Activated T-cell treated with anti-CD3 and anti-CD28 coated beads, Interleukin-2, amount 50 U/mL, for 72 hours (primary cell): Measurements from ENCODE around the gene MMP1. TPM values are rescaled to one million over a fixed set of nuclear protein-coding genes. Genes with fewer than 3 reads are reported as not detected.
A peak's percentile ranks its signal among the peaks of the same experiment; 100 is the strongest.

Source experiments
- ATAC-seq, 2 donors: fragments of 150-1000 bp; cut with Tn5 transposase; replicated peaks in 1 of 2; 2 replicates each; pipeline ENCODE4 v1.10.0; 2021; ENCODE audit warnings: moderate library complexity in 2 of 2, mild to moderate bottlenecking in 1 of 2
- DNase-seq, 2 donors: peaks; one replicate each; pipeline ENCODE4 v3.0.0; 2021 to 2022; ENCODE audit warnings: mixed read lengths in 1 of 2
- H3K27ac Mint-ChIP-seq: one replicate; pipeline ENCODE4 v1.8.0; 2022; ENCODE audit warnings: mild to moderate bottlenecking, moderate library complexity, mixed read lengths
- H3K27me3 Mint-ChIP-seq: one replicate; pipeline ENCODE4 v1.8.0; 2022; ENCODE audit warnings: low read depth, mixed read lengths
- H3K36me3 Mint-ChIP-seq, 2 donors: one replicate each; pipeline ENCODE4 v1.8.0; 2022; ENCODE audit warnings: mixed read lengths in 2 of 2, mild to moderate bottlenecking in 1 of 2; ENCODE audit not compliant: insufficient read depth in 2 of 2
- H3K4me1 Mint-ChIP-seq: one replicate; pipeline ENCODE4 v1.8.0; 2022; ENCODE audit warnings: low read depth, mixed read lengths
- H3K4me3 Mint-ChIP-seq, 2 donors: one replicate each; pipeline ENCODE4 v1.8.0; 2022; ENCODE audit warnings: mild to moderate bottlenecking in 2 of 2, mixed read lengths in 2 of 2, moderate library complexity in 2 of 2
- H3K9me3 Mint-ChIP-seq, 2 donors: one replicate each; pipeline ENCODE4 v1.8.0; 2022; ENCODE audit warnings: mixed read lengths in 2 of 2
- total RNA-seq, 2 donors: library from RNA; stranded (reverse); gene quantifications; one replicate each; pipeline ENCODE4 v1.2.3, GENCODE V29; 2022

Gene MMP1
- total RNA-seq, 2 donors from 2014 or later = not detected

DNA sequence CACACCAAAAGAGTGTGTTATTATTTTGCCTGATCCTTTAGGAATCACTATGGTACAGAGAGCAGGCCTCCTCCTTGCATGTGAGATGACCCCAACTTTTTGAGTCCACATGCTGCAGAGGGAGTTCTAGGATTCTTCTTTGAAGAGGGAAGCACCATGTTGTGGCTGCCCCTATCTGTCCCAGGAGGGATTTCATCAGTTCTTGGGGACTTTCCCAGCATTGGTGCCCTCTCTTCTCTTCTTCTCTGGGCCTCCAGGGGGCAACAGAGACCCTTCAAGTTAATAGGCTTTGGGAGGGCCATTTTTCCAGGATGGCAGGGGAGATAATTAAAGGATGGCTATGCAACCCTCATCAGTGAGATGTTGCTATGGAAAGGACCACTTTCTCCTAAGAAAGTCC lies 3.6 kb downstream of the MMP1 start:
- H3K4me3 Mint-ChIP-seq = no peak overlapping the region
- peak; percentile 87 to 91 for ATAC-seq
- DNase-seq = peak; percentile 45
- H3K4me1 Mint-ChIP-seq = peaks cover 5% of the 10 kb centered on the region
- no peaks in the 10 kb centered on the region for H3K9me3 Mint-ChIP-seq
- H3K36me3 Mint-ChIP-seq = no peaks in the 10 kb centered on the region
- H3K27ac Mint-ChIP-seq = no peak overlapping the region
- no peaks in the 10 kb centered on the region for H3K27me3 Mint-ChIP-seq

DNA sequence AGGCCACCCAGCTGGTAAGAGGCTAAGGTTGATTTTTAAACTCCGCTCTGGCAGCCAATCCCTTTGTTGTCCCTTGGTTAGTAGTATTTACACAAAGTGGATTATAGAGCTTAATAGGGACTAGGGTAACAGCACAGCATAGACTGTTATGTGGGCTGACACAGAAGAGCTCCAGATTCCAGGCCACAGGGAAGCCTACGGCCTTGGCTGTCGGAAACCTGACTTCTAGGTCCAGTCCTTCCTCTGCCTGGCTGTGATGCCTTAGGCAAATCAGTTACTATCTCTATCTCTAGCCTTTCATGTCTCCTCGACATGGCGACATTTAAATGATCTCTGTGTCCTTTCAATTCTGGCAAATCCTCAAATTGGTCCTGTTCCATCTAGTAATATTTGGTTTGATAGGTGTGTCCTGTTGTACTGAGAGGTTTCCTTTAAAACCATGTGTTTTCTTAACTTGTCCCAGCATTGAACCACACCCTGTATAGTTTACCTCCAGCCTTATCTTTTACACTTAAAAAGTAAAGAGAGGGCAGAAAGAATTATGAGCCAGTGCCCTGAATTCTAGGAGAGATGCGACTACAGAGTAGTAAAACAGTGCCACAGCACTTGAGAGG lies 4.2 kb downstream of the MMP1 start:
- no peaks in the 10 kb centered on the region for H3K9me3 Mint-ChIP-seq
- no peak overlapping the region for H3K4me3 Mint-ChIP-seq
- H3K27me3 Mint-ChIP-seq = peaks cover 2% of the 10 kb centered on the region
- H3K36me3 Mint-ChIP-seq = no peaks in the 10 kb centered on the region
- H3K4me1 Mint-ChIP-seq = peaks cover 5% of the 10 kb centered on the region
- no peak for DNase-seq
- ATAC-seq = peak in 1 of 2 donors; percentile 18
- H3K27ac Mint-ChIP-seq = no peak overlapping the region

DNA sequence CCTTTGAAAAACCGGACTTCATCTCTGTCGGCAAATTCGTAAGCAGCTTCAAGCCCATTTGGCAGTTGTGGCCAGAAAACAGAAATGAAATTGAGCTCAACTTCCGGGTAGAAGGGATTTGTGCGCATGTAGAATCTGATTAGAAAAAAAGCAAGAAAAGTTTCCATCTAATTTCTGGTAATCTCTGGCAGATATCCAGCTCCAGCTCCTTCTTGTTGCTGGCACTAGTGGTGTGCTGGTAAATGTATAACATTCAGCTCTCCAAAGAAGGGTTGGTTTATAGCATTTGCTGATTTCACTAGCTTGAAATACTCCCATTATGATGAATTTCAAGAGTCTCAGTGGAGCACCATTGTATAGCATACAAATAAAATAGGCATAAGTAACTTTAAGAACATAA lies 5.4 kb downstream of the MMP1 start:
- DNase-seq = no peak
- Mint-ChIP-seq H3K4me1 (peaks cover 5% of the 10 kb centered on the region), H3K27me3 (peaks cover 13% of the 10 kb centered on the region), H3K36me3 (no peaks in the 10 kb centered on the region), H3K4me3 (no peak overlapping the region), H3K9me3 (no peaks in the 10 kb centered on the region), H3K27ac (no peak overlapping the region)
- ATAC-seq = no peak

DNA sequence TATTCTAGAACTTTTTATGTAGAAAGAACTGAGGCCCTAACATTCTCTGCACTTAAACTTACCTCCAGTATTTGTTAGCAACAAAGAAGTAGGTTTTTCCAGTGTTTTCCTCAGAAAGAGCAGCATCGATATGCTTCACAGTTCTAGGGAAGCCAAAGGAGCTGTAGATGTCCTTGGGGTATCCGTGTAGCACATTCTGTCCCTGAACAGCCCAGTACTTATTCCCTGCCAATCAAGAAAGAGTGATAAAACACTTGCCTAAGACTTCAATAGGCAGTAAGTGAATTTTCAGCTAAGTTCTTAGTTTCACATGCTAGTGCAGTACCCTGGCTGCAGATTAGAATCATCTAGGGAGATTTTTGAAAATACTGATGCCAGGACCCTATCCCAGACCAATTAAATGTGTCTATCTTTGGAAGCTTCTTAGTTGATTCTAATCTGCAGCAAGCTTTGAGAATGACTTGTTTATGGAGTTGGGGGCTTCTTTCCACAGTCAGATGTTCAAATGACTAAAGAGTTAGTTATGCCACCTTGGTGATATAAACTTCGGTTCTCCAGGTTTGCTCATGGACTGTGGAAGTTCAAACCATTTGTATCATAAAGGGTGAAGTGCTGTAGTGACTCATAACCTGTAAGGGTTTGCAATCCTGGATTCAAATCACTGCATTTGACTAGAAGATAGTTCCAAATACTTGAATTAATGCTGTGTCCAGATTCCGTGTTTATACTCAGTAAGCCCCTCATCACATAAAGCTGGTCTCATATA lies 6.5 kb downstream of the MMP1 start:
- no peaks in the 10 kb centered on the region for H3K36me3 Mint-ChIP-seq
- no peak overlapping the region for H3K27ac Mint-ChIP-seq
- DNase-seq (no peak), ATAC-seq (no peak)
- peaks cover 5% of the 10 kb centered on the region for H3K4me1 Mint-ChIP-seq
- no peak overlapping the region for H3K4me3 Mint-ChIP-seq
- H3K27me3 Mint-ChIP-seq = peaks cover 14% of the 10 kb centered on the region
- H3K9me3 Mint-ChIP-seq = no peaks in the 10 kb centered on the region

DNA sequence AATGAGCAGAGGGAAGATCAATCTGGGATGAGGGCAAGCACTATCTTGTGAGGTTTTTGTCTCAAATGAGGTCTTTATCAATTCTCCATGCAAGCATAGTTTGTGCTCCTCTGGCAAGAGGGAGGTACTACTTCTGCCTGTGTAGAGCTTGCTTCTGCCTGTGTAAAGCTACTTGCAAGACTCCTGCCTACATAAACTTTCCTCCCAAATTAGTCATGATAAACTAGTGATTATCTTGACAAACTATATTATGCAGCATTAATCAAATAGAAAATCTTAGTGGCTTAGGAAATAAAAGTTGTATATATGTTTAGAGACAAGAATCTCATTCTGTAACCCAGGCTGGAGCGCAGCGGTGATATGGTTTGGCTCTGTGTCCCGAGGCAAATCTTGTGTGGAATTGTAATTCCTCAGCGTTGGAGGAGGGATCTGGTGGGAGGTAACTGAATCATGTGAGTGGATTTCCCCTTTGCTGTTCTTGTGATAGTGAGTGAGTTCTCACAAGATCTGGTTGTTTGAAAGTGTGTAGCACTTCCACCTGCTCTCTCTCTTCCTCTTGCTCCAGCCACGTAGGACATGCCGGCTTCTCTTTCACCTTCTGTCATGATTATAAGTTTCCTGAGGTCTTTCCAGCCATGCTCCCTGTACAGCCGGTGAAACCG lies 9.5 kb downstream of the MMP1 start:
- no peaks in the 10 kb centered on the region for H3K36me3 Mint-ChIP-seq
- no peaks in the 10 kb centered on the region for H3K9me3 Mint-ChIP-seq
- H3K27me3 Mint-ChIP-seq = peaks cover 14% of the 10 kb centered on the region
- H3K27ac Mint-ChIP-seq = no peak overlapping the region
- ATAC-seq = no peak
- DNase-seq = no peak
- no peaks in the 10 kb centered on the region for H3K4me1 Mint-ChIP-seq
- H3K4me3 Mint-ChIP-seq = no peak overlapping the region

DNA sequence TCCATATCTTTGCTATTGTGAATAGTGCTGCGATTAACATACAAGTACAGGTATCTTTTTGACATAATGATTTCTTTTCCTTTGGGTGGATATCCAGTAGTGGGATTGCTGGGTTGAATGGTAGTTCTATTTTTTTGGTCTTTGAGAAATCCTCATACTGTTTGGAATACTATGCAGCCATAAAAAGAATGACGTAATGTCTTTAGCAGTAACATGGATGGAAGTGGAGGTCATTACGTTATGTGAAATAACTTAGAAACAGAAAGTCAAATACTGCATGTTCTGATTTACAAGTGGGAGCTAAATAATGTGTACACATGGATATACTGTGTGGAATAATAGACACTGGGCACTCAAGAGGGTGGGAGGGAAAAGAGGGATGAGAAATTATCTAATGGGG lies 13.6 kb downstream of the MMP1 start:
- Mint-ChIP-seq H3K27me3 (peaks cover 37% of the 10 kb centered on the region), H3K4me3 (no peak overlapping the region), H3K27ac (no peak overlapping the region), H3K36me3 (no peaks in the 10 kb centered on the region), H3K4me1 (no peaks in the 10 kb centered on the region), H3K9me3 (no peaks in the 10 kb centered on the region)
- ATAC-seq (no peak), DNase-seq (no peak)

DNA sequence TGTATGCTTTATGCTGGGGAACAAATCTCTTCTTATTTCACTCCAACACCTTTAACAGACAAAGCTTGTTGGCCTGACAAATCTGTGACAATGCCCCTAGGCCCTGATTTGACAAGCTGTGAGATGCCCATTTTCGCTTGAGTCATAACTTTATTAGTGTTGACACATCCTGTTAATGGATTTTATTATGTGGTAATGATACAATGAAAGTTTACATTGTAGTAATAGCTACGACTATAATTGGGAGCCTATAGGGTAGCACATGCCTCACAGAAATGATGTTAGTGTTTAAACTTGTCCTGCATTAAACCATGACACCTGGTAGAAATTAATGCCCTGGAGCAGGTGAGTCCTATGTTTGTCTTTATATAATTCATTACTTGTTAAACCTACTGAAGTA lies 14.2 kb downstream of the MMP1 start:
- Mint-ChIP-seq H3K9me3 (no peaks in the 10 kb centered on the region), H3K4me1 (no peaks in the 10 kb centered on the region), H3K27me3 (peaks cover 35% of the 10 kb centered on the region), H3K4me3 (no peak overlapping the region), H3K36me3 (no peaks in the 10 kb centered on the region), H3K27ac (no peak overlapping the region)
- ATAC-seq (no peak), DNase-seq (no peak)

DNA sequence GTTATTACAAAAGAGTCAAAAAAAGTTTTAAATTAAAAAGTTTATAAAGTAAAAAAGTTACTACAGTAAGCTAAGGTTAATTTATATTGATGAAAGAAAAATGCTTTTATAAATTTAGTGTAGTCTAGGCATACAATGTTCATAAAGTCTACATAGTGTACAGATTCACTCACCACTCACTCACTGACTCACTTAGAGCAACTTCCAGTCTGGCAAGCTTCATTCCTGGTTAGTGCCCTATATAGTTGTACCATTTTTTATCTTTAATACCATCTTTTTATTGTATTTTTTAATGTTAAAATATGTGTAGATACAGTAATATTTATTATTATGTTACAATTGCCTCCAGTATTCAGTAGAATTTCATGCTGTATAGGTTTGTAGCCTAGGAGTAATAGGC lies 14.9 kb downstream of the MMP1 start:
- no peak overlapping the region for H3K4me3 Mint-ChIP-seq
- H3K9me3 Mint-ChIP-seq = no peaks in the 10 kb centered on the region
- no peak overlapping the region for H3K27ac Mint-ChIP-seq
- ATAC-seq (no peak), DNase-seq (no peak)
- H3K4me1 Mint-ChIP-seq = no peaks in the 10 kb centered on the region
- H3K27me3 Mint-ChIP-seq = peaks cover 28% of the 10 kb centered on the region
- no peaks in the 10 kb centered on the region for H3K36me3 Mint-ChIP-seq

DNA sequence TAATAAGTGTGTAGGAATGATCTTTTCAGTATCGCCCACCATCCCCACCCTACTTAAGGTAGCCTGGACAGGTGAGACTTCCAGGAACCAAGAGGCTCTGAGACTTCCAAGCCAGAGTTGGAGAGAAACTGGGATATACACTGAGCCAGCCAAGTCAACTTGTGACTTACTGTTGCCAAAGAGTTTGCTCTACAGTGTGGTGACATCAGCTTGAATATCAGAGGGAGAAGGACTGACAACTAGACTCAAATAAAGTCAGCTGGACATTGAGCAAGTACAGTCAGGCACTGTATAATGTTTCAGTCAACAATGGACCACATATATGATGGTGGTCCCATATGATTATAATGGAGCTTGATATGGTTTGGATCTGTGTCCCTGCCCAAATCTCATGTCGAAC lies 16.3 kb downstream of the MMP1 start:
- DNase-seq (no peak), ATAC-seq (no peak)
- Mint-ChIP-seq H3K4me1 (no peaks in the 10 kb centered on the region), H3K27ac (no peak overlapping the region), H3K27me3 (peaks cover 23% of the 10 kb centered on the region), H3K4me3 (no peak overlapping the region), H3K36me3 (no peaks in the 10 kb centered on the region), H3K9me3 (no peaks in the 10 kb centered on the region)

DNA sequence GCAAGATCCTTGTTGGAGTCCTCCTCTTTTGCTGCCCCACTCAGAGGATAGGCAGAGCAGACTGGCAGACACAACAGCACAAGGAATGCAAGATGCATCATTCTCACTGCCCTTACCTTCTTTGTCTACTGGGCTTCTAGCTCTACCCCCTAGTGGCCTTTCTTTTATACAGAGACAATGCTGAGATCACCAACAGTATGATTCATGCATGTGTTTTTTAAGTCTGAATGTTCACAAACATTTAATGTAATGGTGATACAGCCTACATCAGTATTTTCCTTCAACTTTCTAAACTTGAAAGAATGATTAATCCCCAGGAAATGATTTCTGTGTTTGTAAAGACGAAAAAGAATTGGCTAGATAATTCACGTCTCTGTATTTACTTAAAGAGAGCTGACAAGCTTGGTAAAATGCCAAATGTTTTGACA lies 17.5 kb downstream of the MMP1 start, which contains the start of gene MMP10:
Gene MMP10 (minus strand): TSS at position 138 of the 428 bp plus-strand sequence. CDS start 37 bp downstream, at position 101.
- Mint-ChIP-seq H3K9me3 (no peaks in the 10 kb centered on the region), H3K27ac (no peak within 1 kb of the TSS), H3K4me3 (no peak within 1 kb of the TSS), H3K27me3 (peaks cover 23% of the 10 kb centered on the region), H3K4me1 (no peaks in the 10 kb centered on the region), H3K36me3 (no peaks in the 10 kb centered on the region)
- DNase-seq (no peak), ATAC-seq (peak; percentile 63 to 66)

DNA sequence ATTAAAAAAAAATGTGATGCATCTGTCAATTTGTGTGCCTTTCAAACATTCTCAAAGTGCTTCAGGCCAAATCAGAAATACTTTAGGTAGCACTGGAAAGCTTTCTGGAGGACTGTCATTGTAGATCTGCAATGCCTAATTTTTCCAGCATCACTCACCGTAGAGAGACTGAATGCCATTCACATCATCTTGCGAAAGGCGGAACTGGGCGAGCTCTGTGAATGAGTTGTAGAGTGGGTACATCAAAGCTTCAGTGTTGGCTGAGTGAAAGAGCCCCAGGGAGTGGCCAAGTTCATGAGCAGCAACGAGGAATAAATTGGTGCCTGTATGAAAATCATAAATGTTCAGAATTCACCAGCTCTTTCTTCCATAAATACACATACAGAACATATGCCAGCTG lies 21.5 kb downstream of the MMP1 start:
- ATAC-seq (no peak), DNase-seq (no peak)
- Mint-ChIP-seq H3K36me3 (no peaks in the 10 kb centered on the region), H3K4me3 (no peak overlapping the region), H3K4me1 (no peaks in the 10 kb centered on the region), H3K27me3 (peaks cover 13% of the 10 kb centered on the region), H3K9me3 (no peaks in the 10 kb centered on the region), H3K27ac (no peak overlapping the region)

DNA sequence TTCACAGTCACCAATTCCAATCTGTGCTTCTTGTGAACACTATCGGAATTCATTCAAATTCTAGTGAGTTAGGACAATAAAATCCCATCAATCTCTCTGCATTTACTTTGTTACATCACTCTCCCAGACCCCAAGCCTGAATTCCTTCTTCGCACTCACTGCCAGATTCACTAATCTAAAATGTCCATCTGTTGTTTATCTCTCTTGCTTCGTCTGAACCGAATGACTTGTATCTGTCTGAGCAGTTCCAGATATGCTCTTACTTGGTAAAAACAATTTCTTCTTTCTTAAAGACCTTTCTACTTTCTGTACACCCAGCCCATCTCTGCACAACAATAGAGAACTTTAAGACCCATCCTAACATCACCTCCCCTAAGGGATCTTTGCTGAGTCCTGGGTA lies 24.6 kb downstream of the MMP1 start:
- ATAC-seq (no peak), DNase-seq (no peak)
- no peaks in the 10 kb centered on the region for H3K4me1 Mint-ChIP-seq
- peaks cover 9% of the 10 kb centered on the region for H3K27me3 Mint-ChIP-seq
- H3K4me3 Mint-ChIP-seq = no peak overlapping the region
- no peak overlapping the region for H3K27ac Mint-ChIP-seq
- no peaks in the 10 kb centered on the region for H3K9me3 Mint-ChIP-seq
- H3K36me3 Mint-ChIP-seq = no peaks in the 10 kb centered on the region

DNA sequence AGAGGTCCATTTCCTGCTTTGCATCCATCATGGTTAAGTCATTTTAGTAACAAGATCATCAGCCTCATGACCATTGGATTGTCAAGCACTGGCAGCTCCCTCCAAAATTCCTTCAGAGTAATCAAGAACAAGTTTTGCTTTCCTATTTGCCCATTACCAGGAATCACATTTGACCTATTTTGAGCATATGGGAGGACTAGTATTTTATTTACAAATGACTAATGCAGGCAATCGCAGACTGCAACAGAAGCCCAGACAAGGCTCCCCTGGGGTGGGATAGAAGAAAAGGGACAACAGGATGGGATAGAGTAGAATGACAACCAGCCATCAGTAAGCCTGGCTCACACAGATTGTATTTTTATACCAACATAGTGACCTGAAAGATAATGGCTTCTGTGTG lies 26.6 kb downstream of the MMP1 start:
- ATAC-seq = no peak
- no peaks in the 10 kb centered on the region for H3K4me1 Mint-ChIP-seq
- H3K9me3 Mint-ChIP-seq = no peaks in the 10 kb centered on the region
- H3K27ac Mint-ChIP-seq = no peak overlapping the region
- H3K27me3 Mint-ChIP-seq = peaks cover 16% of the 10 kb centered on the region
- H3K36me3 Mint-ChIP-seq = no peaks in the 10 kb centered on the region
- no peak for DNase-seq
- H3K4me3 Mint-ChIP-seq = no peak overlapping the region
